LNCaP clone FGC (cell line): ENCODE results near the gene SOHLH2.

Source experiments
- DNase-seq: peaks from one replicate; pipeline ENCODE4 v3.0.0-alpha.2; 2011; ENCODE audit warnings: low read depth
- H3K4me3 ChIP-seq: 2 replicates; pipeline ENCODE4 v1.5.1; 2011; ENCODE audit warnings: mild to moderate bottlenecking, low read depth, low read length, control low read depth
- CTCF ChIP-seq: IDR thresholded peaks from 2 replicates; pipeline ENCODE4 v1.5.1; 2012; ENCODE audit warnings: mild to moderate bottlenecking; ENCODE audit not compliant: control insufficient read depth, insufficient read depth; ENCODE audit errors: extremely low read depth

SOHLH2 gene

GRCh38 chr13:36134632-36135031, 79.7 kb downstream of the SOHLH2 start:
- no peak overlapping the region for H3K4me3 ChIP-seq
- no peak for TF ChIP-seq CTCF
- no peak for DNase-seq

GRCh38 chr13:36133950-36134626, 80.3 kb downstream of the SOHLH2 start:
- H3K4me3 ChIP-seq, result no peak overlapping the region
- no peak for DNase-seq
- TF ChIP-seq CTCF, result no peak

GRCh38 chr13:36132376-36132775, 82.0 kb downstream of the SOHLH2 start:
- TF ChIP-seq CTCF, result no peak
- DNase-seq, result no peak
- H3K4me3 ChIP-seq, result no peak overlapping the region

GRCh38 chr13:36131931-36132297, 82.4 kb downstream of the SOHLH2 start:
- no peak for TF ChIP-seq CTCF
- H3K4me3 ChIP-seq, result no peak overlapping the region
- DNase-seq, result no peak

- no peak within 1 kb of the TSS for H3K4me3 ChIP-seq
- no peak for TF ChIP-seq CTCF
- DNase-seq, result no peak
Observed at GRCh38 chr13:36131222-36131930, 83.0 kb downstream of the SOHLH2 start, which contains the start of gene DCLK1. DCLK1 (minus strand) TSS chr13:36131382.

- DNase-seq, result no peak
- no peak overlapping the region for H3K4me3 ChIP-seq
- TF ChIP-seq CTCF, result no peak
Observed at GRCh38 chr13:36130552-36131221, 83.7 kb downstream of the SOHLH2 start.
